ENCODE measurements around the gene TBP.
"Not testable (repeated sequence)": the region's sequence is repeated elsewhere in the genome, so short reads cannot be mapped to it uniquely, and the experiment has no call there.

TBP gene

GRCh38 chr6:170554013-170554795, at the start of gene TBP:
Gene TBP (plus strand): TSS chr6:170554369. CDS start chr6:170557030, 2,661 bp downstream.
- DNase-seq = peak; percentile 99

DNA sequence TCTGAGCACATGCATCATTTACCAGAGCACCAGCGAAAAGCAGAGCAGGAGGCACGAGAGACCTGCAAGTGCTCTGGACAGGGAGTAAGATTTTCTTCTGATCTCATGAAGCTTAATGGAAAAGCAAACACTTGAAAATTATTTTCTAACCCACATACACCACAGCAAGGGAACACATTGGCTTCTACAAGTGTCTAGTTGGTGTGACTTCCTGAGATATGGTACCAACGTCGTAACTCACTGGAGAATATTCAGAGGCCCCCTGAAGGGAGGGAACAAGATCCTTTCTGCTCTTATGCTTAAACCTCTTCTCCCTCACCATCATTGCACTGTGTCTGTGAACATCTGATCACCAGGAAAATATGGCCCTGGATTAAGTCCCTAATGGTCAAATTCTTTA, 49.7 kb upstream of the TBP start:
- no peak for DNase-seq

- no peak for DNase-seq
These were observed 48.9 kb upstream of the TBP start for GRCh38 chr6:170505306-170505705.

- DNase-seq = no peak
These were observed 47.7 kb upstream of the TBP start for GRCh38 chr6:170506446-170506845.

DNA sequence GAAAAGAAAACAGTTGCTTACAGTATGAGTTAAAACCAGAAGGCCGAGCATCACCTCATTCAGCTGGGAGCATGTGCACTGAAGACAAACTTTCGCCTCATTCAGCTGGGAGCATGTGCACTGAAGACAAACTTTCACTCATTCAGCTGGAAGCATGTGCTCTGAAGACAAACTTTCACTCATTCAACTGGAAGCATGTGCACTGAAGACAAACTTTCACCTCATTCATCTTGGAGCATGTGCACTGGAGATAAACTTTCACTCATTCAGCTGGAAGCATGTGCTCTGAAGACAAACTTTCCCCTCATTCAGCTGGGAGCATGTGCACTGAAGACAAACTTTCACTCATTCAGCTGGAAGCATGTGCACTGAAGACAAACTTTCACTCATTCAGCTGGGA, 46.4 kb upstream of the TBP start:
- DNase-seq = not testable (repeated sequence)

DNA sequence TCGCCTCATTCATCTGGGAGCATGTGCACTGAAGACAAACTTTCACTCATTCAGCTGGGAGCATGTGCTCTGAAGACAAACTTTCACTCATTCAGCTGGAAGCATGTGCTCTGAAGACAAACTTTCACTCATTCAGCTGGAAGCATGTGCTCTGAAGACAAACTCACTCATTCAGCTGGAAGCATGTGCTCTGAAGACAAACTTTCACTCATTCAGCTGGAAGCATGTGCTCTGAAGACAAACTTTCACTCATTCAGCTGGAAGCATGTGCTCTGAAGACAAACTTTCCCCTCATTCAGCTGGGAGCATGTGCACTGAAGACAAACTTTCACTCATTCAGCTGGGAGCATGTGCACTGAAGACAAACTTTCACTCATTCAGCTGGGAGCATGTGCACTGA, 45.9 kb upstream of the TBP start:
- not testable (repeated sequence) for DNase-seq

DNA sequence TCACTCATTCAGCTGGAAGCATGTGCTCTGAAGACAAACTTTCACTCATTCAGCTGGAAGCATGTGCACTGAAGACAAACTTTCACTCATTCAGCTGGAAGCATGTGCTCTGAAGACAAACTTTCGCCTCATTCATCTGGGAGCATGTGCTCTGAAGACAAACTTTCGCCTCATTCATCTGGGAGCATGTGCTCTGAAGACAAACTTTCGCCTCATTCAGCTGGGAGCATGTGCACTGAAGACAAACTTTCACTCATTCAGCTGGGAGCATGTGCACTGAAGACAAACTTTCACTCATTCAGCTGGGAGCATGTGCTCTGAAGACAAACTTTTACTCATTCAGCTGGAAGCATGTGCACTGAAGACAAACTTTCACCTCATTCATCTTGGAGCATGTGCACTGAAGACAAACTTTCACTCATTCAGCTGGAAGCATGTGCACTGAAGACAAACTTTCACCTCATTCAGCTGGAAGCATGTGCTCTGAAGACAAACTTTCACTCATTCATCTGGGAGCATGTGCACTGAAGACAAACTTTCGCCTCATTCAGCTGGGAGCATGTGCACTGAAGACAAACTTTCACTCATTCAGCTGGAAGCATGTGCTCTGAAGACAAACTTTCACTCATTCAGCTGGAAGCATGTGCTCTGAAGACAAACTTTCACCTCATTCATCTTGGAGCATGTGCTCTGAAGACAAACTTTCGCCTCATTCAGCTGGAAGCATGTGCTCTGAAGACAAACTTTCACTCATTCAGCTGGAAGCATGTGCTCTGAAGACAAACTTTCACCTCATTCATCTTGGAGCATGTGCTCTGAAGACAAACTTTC, 45.1 kb upstream of the TBP start:
- not testable (repeated sequence) for DNase-seq

- no peak for DNase-seq
These were observed 44.5 kb upstream of the TBP start for GRCh38 chr6:170509723-170510018.

- DNase-seq = no peak
These were observed 43.5 kb upstream of the TBP start for GRCh38 chr6:170510631-170511030.

DNA sequence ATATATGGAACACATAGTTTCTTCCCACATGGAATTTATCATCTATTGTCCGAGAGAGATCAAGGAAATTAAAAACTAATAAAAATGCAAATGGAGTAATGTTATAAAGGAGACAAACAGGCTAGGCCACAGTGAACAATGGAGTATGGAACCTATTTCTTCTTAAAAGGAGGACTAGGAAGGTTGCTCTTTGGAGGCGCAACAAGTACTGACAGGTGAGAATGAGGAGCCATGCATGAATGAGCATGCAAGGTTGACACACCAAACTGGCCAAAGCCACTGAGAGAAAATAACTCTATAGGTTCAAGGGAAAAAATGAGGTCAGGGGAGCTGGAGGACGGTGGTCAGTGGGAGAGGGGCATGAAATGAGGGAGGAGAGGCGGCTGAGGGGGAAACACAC, 41.9 kb upstream of the TBP start:
- DNase-seq = no peak

DNA sequence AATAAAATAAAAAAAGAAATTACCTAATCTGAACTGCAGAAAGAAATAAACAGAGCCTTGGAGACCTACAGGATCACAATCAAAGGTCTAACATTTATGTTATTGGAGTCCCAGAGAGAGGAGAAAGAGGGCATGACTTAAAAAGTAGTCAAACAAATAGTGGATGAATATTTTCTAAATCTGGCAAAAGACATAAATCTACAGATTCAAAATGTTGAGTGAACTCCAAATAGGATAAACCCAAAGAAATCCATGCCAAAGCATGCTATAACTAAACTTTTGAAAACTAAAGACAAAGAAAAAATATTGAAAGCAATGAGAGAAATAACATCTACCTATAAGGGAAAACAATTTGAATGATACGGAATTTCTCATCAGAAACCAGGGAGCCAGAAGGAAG, 39.3 kb upstream of the TBP start:
- no peak for DNase-seq

GRCh38 chr6:170516783-170517616, 37.2 kb upstream of the TBP start:
- peak; percentile 67 for DNase-seq

DNA sequence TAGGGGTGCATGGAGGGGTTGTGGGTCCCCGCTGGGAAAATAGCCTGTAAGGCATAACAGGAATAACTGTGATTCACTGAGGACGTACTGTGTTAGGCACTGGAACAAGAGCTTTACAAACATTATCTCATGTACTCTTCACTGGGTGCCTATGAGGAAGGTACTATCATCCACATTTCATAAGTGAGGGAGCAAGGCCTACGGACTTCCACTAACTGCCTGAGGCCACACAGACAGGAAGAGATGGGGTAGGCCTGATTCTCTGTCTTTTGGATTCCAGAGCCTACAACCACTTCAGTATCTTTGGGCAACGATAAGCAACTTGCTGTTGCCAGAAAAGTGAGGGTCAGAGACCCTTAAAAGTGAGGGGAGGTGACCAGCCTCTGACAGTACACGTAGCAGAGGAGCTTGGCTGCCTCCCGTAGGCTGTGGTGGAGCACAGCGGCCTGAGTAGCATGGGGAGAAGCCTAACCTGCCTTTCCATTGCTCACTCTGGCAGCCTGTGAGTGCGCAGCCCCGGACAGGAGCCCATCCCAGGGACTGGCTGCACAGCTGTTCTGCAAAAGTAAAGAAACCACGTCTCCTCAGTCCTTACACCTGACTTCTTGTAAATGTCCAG, 31.5 kb upstream of the TBP start:
- peak; percentile 16 for DNase-seq

- peak; percentile 62 for DNase-seq
These were observed 30.7 kb upstream of the TBP start for GRCh38 chr6:170523256-170524171.

DNA sequence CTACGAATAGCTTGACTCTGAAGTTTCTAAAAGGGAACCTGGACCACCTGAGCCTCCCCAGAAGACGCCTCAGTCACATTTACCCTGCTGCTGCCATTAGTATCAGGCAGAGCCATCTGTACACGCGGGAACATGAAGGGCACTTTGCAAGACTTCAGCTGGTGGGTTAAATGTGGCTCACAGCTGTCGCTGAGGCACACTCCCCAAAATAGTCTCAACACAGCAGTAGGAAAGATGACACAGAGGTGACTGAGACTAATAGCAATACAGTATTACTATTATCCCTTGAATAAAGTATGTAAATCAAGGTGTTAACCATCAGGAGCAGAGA, 30.0 kb upstream of the TBP start:
- no peak for DNase-seq

DNA sequence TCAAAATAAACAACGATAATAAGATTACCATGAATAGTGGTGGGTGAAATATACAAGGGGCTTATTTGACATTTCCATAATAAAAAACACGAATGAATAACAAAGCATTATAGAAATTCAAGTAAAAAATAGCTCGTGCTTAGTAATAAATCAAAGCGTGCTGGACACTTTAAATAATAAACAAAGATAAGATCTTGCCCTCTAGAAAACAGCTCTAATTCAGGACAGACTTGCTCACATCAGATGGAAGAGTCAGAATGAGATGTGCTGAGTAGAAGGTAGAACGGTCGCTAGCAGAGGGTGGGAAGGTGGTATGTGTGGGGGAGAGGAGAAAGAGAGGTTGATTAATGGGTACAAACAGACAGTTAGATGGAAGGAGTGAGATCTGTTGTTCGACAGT, 28.4 kb upstream of the TBP start:
- DNase-seq = no peak

- not testable (repeated sequence) for DNase-seq
These were observed 26.2 kb upstream of the TBP start for GRCh38 chr6:170527995-170528394.

- peak; percentile 67 for DNase-seq
These were observed 24.2 kb upstream of the TBP start for GRCh38 chr6:170529839-170530469.

GRCh38 chr6:170532867-170533488, 21.2 kb upstream of the TBP start:
- no peak for DNase-seq

GRCh38 chr6:170533792-170534191, 20.4 kb upstream of the TBP start:
- no peak for DNase-seq

DNA sequence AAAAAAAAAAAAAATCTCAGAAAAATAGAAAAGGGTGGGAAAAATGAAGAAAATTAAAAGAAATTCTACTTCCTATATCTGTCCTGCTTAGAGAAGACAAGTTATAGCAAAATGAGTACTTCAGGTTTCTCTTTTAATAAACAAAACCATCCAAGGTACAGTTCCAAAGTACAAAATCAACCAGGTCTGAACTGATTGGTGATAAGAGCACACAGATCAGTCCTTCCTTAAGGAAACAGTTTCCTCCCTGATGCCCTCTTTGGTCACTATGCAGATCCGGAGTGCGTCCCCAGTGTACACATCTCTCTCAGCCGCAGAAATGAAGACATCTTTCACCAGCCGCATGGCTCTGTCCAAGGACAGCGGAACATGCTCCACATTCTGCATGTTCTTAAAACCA, 19.2 kb upstream of the TBP start:
- no peak for DNase-seq

All from activated CD4-positive, alpha-beta T cell treated with anti-CD3 and anti-CD28 coated beads, Interleukin-10, Interleukin-2, amounts not matched to agents 100 ng/mL and 50 ng/mL, durations not matched to agents 16 hours and 8 hours (primary cell).